ENCODE data around the gene ZNF467. TPM values are rescaled to one million over a fixed set of nuclear protein-coding genes. Genes with fewer than 3 reads are reported as not detected.

ZNF467 gene
- total RNA-seq, 1 experiment from 2014 or later, result 3.0 TPM

DNA sequence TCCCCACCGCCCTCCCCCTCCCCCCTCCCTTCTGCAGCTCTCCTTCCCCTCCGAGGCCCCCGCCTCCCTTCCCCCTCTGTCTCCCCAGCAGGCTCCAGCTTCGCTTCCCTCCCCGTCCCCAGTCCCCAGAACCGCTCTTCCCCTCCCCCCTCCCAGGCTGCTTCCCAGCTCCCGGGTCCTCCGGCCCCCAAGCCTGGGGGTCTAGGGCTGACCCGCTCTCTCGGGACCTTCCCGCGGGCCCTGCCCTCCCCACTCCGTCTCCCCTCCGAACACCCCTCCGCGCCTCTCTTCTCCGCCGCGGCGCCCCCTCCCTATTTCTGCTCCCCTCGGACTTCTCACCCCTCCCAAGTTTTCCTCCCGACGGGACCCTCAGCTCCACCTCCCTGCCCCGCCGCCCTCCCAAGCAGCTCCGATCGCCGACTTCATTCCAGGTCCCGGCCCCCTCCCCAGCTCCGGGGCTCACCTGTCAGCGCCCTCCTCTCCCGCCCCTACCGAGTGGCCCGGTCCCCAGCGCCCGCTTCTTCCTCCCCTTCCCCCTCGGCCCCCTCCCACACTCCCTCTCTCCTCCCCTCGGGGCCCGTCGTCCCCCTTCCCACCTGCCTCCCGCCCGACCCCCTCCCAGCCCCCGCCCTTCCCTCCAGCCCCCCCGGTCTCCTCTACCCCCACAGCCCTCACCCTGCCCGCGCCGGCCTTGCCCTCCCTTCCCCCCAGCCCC lies 990 bp downstream of the ZNF467 start:
- no peak for DNase-seq (ENCODE audit: low spot score)

DNA sequence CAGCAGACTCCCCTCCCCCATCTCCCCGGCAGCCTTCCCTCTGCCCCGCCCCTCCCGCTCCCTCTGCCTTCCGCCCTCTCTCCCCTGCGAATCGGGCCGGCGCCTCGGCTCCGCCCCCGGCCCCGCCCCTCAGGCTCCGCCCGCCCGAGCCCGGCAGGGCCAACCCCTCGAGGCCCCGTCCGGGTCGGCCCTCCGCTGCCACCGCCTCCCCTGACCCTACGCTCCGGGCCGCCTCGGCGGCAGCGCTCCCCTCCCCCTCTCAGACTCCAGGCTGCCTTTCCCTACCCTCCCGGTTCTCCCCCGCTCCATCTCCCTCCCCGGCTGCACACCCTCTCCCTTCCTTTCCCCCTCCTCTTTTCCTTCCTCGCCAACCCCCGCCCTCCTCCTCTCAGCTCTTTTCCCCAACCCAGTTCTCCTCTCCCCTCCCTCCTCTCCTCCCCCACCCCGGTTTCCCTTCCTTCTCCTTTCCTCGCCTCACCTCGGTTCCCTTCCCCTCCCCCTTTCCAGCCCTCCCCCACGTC lies 1.6 kb downstream of the ZNF467 start:
- peak; percentile 90 for DNase-seq (ENCODE audit: low spot score)

DNA sequence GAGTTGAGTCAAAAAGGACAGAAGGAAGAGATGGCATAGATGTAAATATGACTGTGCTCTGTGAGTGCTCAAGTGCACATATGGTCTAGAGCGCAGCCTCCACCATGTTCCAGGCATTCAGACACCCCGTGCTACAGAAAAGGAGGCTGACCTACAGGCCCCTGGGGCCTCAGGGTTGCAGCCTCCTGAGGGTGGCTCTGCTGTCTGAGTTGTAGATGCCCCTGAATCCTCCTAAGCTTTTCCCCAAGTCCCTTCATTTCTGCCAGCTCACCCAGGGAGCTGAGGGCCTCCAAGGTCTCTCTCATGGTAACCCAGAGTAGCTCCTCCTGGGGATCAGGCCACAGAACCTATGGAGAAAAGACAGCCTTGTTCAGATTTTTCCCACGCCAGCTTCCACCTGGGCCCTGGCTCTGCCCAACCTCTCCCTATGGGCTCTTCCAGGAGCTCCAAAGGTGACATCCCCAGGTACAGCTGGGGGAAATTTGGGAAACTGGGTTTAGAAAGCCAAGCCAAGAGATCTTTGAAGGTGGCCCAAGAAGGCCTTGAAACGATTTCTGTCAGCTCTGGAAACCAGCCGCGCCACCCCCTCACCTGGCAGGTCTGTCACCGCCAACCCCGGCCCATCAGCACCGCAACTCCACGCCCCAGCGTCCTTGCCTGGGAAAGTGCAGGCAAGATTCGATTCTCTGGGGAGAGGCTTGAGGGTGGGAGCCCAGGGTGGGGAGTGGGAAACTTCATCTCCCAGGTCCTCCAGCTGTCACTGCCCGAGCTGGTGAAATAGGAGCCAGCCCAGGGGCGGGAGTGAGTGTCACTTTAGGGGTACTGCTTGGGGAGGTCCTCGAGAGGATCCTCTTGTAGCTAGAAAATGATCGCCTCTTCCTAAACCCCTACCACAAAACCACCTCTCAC lies 2.4 kb downstream of the ZNF467 start:
- DNase-seq (ENCODE audit: low spot score), result no peak

DNA sequence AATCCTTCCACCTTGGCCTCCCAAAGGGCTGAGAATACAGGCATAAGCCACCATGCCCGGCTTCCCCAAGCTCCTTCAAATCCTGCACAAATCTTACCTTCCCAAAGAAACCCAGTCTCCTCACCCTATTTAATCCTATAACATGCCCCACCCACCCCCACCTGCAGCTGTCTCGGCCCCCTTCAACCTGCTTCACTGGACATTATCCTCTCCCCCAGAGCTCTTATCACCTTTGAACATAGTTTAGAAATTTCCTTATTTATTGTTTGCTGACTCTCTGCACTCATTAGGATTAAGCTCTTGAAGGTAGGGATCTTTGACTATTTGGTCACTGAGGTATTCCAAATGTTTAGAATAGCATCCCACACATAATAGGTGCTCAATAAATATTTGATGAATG lies 3.5 kb downstream of the ZNF467 start:
- no peak for DNase-seq (ENCODE audit: low spot score)

DNA sequence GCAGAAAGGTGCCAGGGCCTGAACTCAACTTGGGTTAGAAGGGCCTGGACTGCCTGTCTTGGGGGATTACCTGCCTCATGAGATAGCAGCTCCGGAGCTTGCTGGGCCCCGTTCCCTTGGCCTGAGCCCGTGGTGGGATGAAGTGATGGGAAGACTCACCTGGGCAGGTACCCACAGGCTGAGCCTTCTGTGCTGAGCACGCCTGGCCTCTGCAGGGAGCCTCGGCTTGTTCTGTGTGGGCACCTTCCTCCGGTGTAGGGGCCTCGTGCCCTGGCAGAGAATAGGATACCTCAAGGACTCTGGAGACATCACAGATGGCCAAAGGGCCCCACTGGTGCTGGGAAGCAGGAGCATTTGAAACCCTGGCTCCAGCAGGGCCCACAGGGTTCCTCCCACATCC lies 4.5 kb downstream of the ZNF467 start:
- no peak for DNase-seq (ENCODE audit: low spot score)

DNA sequence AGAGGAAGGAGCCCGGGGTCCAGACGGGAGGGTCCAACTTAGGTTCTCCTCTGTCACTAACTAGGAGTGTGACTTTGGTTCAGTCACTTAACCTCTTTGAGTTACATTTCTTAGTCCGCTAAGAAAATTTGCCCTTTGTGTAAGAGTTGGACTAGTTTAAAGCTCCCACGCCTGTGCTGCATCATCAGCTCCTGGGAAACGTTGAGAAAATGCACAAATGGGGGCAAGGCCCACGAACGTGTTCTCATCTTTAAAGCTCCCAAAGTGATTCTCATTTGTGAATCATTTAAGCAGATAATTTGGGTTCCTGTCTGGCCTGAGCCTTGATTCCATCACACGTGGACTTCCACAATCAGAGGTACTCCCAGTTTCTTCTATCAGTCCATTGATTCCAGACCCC lies 6.3 kb downstream of the ZNF467 start:
- DNase-seq (ENCODE audit: low spot score), result no peak

DNA sequence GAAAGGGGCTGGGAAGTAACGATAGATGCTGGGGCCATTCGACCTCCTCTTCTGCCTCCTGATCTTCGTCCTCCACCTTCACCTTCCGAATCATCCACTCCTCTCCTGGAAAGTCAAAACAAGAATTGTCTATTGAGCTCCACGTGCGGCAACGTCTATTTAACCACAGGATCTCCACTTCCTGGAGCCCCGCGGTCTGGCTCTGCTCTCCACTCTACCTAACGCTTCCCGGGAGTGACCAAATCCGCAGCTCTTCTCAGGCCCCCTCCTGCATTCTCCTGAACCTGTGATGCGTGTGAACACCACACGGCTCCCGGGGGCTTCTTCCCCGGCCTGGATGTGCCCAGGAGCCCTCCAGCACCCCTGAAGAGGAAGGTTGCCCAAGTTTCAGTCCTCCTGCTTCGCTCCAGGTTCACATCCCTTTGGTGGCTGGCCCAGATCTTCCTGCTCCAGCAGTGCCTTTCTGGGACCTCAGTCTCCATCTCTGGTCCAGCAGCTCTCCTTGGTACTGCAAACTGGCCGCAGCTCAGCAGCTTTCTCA lies 7.2 kb downstream of the ZNF467 start:
- DNase-seq (ENCODE audit: low spot score), result no peak

DNA sequence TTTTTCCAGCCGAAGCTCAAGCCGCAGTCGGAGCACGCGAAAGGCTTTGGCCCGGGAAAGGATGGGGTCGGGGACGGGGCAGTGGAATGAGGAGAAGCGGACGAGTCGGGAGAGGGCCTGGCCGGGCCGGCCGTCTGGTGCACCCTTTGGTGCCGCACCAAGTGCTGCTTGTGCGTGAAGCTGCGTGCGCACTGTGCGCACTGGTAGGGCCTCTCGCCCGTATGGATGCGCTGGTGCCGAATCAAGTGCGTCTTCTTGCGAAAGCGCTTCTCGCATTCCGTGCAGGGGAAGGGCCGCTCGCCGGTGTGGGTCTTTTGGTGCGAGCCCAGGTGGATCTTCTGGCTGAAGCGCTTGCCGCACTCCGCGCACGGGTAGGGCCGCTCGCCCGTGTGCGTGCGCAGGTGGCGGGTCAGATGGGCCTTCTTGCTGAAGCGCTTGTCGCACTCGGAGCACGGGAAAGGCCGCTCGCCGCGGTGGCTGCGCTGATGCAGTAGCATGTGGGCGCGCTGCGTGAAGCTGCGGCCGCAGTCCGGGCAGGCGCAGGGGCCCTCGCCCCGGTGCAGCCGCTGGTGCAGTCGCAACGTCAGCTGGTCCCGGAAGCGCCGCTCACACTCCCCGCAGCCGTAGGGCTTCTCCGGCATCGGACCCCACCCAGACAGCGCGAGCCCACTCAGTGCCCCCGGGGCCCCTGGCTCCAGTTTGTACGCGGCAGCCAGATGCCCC lies 7.8 kb downstream of the ZNF467 start:
- no peak for DNase-seq (ENCODE audit: low spot score)

DNA sequence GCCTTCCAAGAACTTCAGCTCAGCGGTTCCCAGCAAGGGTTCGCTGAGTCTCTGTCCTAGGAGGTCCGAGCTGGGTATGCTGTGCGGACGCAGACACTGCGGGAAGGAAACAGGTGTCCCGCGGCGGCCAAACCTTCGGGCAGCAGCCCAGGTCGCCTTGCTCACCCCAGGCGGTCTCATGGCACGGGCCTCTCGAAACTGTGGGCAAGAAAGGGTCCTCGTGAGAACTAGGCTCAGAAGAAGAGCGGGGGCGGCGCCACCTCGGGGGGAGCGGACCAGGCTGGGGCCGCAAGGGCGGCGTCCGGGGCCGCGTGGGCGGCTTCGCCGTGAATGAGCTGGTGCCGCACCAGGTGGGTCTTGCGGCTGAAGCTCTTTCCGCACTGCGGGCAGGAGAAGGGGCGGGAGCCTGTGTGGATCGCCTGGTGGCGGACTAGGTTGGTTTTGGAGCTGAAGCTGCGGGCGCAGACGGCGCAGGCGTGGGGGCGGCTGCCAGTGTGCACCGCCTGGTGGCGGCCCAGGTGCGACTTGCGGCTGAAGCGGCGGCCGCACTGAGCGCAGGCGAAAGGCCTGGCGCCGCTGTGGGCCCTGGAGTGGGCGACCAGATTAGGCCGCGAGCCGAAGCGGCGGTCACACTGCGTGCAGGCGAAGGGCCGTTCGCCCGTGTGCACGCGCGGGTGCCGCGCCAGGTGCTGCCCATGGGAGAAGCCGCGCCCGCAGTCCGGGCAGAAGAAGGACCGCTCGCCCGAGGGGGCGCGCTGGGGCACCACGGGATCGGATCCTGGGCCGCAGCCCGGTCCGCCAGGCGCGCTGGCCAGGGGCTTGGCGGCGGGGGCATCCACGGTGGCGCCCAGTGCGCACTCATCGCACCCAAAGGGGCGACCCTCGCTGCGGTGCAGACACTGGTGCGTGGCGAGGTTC lies 8.6 kb downstream of the ZNF467 start:
- DNase-seq (ENCODE audit: low spot score), result no peak

DNA sequence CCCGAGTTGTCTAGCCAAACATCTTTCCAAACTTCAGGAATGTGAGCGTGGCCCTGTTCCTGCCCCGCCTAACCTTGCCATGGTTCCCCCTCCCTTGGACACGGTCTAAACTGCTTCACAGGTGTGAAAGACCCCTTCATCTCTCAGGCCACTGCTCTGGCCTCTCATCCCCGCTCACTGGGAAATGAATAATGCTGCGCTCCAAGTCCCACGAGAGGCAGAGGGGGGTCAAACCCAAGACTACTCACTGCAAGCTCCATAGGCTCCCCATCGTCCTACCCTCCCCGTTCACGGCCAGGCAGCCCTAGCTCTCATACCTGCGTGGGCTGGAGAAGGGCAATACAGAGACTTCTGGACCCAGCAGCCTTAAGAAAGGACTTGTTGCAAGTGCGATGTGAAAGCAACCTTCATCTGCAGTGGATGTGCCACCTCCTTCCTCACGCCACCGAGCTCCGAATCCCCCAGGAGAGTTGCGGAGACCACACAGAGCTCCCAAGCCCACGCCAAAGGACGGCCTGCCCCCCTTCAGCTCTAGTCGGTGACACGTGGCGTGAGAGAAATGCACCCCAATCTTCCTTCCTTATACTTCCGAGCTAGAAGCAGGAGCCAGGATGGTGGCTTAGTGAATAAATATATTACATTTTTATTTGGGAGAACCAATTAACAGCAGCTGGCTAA lies 9.7 kb downstream of the ZNF467 start:
- no peak for DNase-seq (ENCODE audit: low spot score)

DNA sequence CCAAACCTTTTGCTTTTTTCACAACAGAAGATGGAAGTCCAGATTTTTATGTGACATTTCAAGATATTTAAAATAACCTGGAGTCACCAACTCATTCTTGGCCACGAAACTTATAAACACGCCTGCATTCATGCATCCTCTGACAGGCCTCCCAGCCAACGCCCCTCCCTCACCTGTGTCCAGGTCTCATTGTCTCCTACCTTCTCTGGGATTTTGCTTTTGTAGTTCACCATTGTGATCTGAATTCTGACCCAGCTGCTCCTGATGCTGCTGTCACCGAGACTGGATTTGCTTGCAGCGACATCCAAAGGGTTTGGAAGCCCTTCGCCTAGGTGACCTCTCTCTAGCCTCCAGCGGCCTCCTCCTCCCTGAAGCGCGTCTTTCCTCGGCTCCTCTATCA lies 10.8 kb downstream of the ZNF467 start:
- no peak for DNase-seq (ENCODE audit: low spot score)

DNA sequence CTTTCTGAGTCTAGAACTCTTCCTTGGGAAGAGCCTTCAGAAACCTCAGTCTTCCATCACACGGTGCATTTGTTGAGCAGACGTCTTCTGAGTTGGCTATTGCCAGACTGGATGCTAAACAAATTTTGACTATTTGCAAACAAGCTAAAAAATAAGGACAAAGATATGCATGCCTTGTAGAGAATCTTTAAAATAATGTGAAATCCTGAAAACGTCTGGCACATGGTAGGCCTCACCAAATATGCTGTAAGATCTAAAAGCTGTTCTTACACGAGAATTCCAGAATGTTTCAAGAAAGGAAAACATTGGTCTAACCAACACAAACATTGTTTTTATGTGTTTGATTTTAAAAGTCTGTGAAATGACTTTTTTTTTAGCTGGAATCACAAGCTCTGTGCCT lies 11.3 kb downstream of the ZNF467 start:
- DNase-seq (ENCODE audit: low spot score), result no peak

DNA sequence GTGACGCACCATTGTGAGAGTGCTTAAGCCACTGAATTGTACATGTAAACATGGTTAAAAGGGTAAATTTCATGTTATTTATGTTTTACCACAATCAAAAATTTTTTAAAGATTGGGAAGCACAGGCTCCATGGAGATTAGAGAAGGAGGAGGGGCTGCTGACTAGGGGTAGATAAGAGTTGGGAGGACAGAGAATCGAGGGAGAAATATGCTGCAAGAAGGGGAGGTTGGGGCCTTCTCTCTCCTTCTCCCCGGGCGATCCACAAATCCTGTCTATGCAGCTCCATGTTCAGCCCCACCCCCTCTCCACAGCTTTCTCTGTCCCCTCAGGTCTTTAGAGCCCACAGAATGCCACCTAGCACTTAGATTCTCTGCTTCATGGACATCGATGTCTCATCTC lies 12.1 kb downstream of the ZNF467 start:
- no peak for DNase-seq (ENCODE audit: low spot score)

DNA sequence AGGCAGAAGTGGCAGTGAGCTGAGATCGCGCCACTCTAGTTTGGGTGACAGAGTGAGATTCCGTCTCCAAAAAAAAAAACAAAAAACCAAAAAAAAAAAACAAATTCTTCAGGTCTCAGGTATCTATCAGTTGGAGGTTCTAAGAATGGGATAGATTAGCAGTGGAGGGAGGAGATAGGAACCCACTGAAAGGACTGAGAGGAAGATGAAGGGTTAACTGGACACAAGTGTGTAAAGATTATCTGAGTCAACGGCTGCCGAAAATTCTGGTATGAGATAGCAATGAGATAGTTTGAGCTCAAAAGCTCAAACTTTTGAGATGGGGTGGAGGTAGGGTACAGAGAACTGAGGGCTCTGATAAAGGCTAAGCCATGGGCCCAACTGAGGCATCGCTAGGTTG lies 12.8 kb downstream of the ZNF467 start:
- no peak for DNase-seq (ENCODE audit: low spot score)

DNA sequence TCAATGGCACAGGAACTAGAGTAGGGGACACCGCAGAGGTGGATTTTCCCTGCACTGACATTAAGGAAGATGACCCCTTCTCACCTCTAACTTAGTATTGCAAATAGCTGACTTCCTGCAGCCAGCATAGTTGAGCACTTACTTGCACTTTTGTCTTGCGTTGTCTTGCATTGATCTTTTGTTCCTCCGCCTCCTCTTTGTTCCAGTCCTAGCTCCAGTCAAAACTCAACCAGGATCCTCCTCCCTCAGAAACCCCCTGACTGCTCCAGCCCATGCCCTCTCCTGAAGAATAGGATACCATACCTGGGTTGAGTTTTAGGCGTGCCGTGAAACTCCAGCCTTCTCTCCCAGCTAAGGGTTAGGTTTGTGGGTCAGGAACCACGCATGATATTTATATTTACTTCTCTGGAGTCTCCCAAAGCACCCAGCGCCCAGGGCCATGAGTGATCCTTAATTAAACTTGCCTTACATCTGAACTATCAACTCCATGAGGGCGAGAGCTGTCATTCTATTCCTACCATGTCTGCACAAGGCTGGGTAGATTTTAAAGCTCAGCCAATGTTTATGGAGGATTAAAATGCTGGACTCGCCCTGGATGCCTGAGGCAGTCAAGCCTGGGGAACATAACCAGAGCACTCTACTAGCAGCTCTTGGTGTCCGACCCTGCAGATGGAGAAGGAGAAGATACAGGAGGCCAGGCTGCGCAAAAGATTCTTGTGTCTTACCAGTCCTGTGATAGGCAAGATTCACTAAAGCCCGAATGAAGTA lies 14.1 kb downstream of the ZNF467 start:
- no peak for DNase-seq (ENCODE audit: low spot score)

DNA sequence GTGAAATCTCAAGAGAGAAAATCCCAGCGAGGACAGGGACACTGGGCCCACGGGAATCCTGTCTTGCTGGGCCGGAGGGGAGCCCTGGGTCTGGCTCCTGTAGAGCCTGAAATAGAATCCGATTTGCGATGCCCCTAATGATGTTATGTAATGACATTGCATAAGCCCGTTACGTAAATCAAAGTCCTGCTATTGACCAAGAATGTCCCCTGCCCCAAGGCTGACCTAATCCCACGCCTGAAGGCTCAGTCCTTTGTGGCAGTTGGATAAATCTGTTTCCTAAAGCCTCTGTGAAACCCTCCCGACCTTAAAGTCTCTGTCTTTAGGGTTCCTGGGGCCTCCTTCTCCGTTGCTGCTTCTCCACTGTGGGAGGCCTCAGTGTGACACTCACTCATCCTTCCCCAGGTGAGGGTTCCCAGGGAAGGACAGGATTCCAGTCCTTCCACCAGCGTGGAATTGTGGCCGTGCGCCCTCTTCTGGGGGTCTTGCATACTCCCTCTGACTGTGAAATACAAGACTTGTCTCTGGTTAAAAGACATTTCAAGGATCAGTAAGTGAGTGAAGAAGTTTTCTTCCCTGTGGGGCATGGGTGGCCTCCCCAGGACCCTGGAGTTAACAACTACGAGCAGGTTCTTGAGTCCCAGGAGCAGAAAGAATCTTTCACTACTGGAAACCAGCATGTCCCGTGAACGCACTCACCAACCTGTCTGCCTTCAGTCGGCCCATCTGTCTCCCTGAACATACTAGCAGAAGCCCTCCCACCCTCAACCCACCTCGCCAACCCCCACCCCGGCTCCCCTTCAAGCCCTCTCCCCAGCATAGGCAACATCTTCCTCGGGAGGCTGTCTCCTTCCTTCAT lies 19.8 kb downstream of the ZNF467 start:
- DNase-seq (ENCODE audit: low spot score), result peak; percentile 50

DNA sequence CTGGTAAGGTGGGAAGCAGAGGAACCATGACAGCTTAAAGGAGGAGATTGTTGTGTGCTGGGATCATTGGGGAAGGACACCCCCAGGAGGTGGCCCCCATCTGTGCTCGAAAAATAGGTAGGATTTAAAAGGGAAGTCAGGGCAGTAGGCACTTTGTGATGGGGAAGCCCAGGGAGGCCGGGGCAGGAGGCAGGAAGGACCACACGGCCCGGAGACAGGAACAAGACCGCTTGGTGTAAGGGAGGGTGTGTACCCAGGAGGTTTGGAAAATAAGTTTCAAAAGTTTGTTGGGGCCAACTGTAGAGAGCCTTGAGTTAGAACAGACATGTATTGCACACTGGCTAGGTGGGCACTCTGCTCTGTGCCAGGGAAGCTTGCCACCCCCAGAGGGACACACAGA lies 20.7 kb downstream of the ZNF467 start:
- no peak for DNase-seq (ENCODE audit: low spot score)

DNA sequence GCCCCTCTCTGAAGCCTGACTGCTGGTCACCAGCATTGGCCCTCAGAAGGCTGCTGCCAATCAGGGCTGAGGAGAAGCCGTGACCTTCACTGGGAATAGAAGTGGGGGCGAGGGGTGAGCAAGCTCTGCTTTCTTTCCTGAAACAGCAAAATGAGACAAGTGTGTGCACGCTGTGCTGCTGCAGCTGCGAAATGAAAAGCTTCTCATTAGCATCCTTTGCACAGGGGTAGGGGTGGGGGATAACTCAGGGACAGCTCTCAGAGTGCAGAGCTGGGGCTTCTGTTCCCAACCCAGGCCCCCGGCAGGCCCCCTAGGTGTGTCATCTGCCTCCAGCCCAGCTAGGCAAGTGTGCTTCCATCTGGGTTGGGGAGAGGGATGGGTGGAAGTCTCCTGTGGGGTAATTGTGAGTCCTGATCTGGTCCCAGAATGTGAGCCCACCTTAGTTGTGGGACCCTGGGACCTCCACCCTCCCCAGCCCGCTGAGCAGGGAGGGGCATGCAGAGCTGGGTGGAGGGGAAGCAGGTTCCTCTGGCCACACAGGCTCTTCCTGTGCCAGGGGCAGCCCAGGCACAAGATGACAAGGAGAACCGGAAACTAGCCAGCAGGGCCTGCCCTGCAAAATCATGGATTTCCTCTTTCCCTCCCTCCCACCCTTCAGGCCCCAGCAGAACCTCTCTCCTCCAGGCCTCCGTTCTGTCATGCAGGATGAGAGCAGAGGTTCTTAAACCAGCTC lies 22.2 kb downstream of the ZNF467 start:
- no peak for DNase-seq (ENCODE audit: low spot score)
